GM12892 (cell line): ENCODE results near the gene CYP46A1.

ENCODE experiments used
- DNase-seq: peaks from one replicate; pipeline ENCODE4 v3.0.0; 2011; ENCODE audit not compliant: insufficient read length
- FAIRE-seq: peaks from 2 replicates; lab custom pipeline; 2011; peaks lifted over from hg19 to GRCh38; lab: Jason Lieb, UNC
- POLR2A ChIP-seq: IDR thresholded peaks from 2 replicates; pipeline ENCODE4 v1.6.1; 2011; ENCODE audit warnings: low read depth, low read length, control low read depth
- POLR2AphosphoS5 ChIP-seq: IDR thresholded peaks from 2 replicates; pipeline ENCODE4 v1.6.1; 2011; ENCODE audit warnings: low read depth, low read length, control low read depth
- TAF1 ChIP-seq: IDR thresholded peaks from 2 replicates; pipeline ENCODE4 v1.6.1; 2011; ENCODE audit warnings: low read depth, mild to moderate bottlenecking, control low read depth, low read length, borderline replicate concordance

The CYP46A1 gene

GRCh38 chr14:99737956-99738667 is 54.0 kb downstream of the CYP46A1 start:
- TF ChIP-seq POLR2A (no peak), TAF1 (no peak), POLR2AphosphoS5 (no peak)
- DNase-seq (no peak), FAIRE-seq (no peak)

- FAIRE-seq, result no peak
- TF ChIP-seq POLR2AphosphoS5 (no peak), TAF1 (no peak), POLR2A (no peak)
Measured at GRCh38 chr14:99740411-99740810, 56.3 kb downstream of the CYP46A1 start.

GRCh38 chr14:99741227-99741976 is 57.3 kb downstream of the CYP46A1 start:
- FAIRE-seq (no peak), DNase-seq (no peak)

More at GRCh38 chr14:99740411-99740810, 56.3 kb downstream of the CYP46A1 start:
- no peak for DNase-seq

GRCh38 chr14:99742074-99742473 is 58.0 kb downstream of the CYP46A1 start:
- DNase-seq (no peak), FAIRE-seq (no peak)
- TF ChIP-seq POLR2A, result no peak
- no peak for TF ChIP-seq TAF1
- TF ChIP-seq POLR2AphosphoS5, result no peak

More at GRCh38 chr14:99741227-99741976, 57.3 kb downstream of the CYP46A1 start:
- TF ChIP-seq TAF1 (no peak), POLR2AphosphoS5 (no peak), POLR2A (no peak)

GRCh38 chr14:99742509-99743487 is 58.7 kb downstream of the CYP46A1 start:
- no peak for FAIRE-seq
- TF ChIP-seq TAF1 (no peak), POLR2A (no peak), POLR2AphosphoS5 (no peak)

GRCh38 chr14:99744199-99744872 is 60.2 kb downstream of the CYP46A1 start:
- FAIRE-seq (no peak), DNase-seq (no peak)
- no peak for TF ChIP-seq POLR2AphosphoS5
- TF ChIP-seq POLR2A, result no peak
- TF ChIP-seq TAF1, result no peak

More at GRCh38 chr14:99742509-99743487, 58.7 kb downstream of the CYP46A1 start:
- no peak for DNase-seq

GRCh38 chr14:99744873-99745224 is 60.8 kb downstream of the CYP46A1 start:
- DNase-seq (no peak), FAIRE-seq (peak; percentile 76)
- no peak for TF ChIP-seq POLR2AphosphoS5
- TF ChIP-seq TAF1, result no peak
- TF ChIP-seq POLR2A, result no peak

- no peak for DNase-seq
- TF ChIP-seq POLR2AphosphoS5, result no peak
- TF ChIP-seq POLR2A, result no peak
- no peak for TF ChIP-seq TAF1
- peak; percentile 80 for FAIRE-seq
Measured at GRCh38 chr14:99745307-99745951, 61.3 kb downstream of the CYP46A1 start.

- no peak for FAIRE-seq
- DNase-seq, result no peak
- TF ChIP-seq POLR2A (no peak), TAF1 (no peak), POLR2AphosphoS5 (no peak)
Measured at GRCh38 chr14:99747167-99747566, 63.1 kb downstream of the CYP46A1 start.

- DNase-seq (no peak), FAIRE-seq (no peak)
Measured at GRCh38 chr14:99747582-99748330, 63.7 kb downstream of the CYP46A1 start.

More at GRCh38 chr14:99747582-99748330, 63.7 kb downstream of the CYP46A1 start:
- TF ChIP-seq POLR2AphosphoS5, result no peak
- TF ChIP-seq TAF1, result no peak
- no peak for TF ChIP-seq POLR2A
